ACC112 (cell line): ENCODE results near the gene FBLN2.

Experiments used
- H2AFZ ChIP-seq: fragments of 200-600 bp; sonication (generic); one replicate; pipeline ENCODE4 v1.6.0; 2017; ENCODE audit warnings: antibody characterized with exemption, low read length; ENCODE audit not compliant: unreplicated experiment
- H3K27ac ChIP-seq: fragments of 200-600 bp; sonication (generic); 2 replicates; pipeline ENCODE4 v1.5.1; 2014; ENCODE audit warnings: low read depth, mild to moderate bottlenecking, antibody characterized with exemption, low read length, moderate library complexity
- H3K27me3 ChIP-seq: fragments of 200-600 bp; sonication (generic); 2 replicates; pipeline ENCODE4 v1.6.1; 2014; ENCODE audit warnings: mild to moderate bottlenecking, antibody characterized with exemption, low read length, moderate library complexity, mixed read lengths; ENCODE audit not compliant: insufficient read depth
- H3K36me3 ChIP-seq: fragments of 200-600 bp; sonication (generic); 2 replicates; pipeline ENCODE4 v1.6.1; 2016; ENCODE audit warnings: mild to moderate bottlenecking, antibody characterized with exemption, low read length, moderate library complexity, mixed read lengths; ENCODE audit not compliant: insufficient read depth
- H3K4me1 ChIP-seq: fragments of 200-600 bp; sonication (generic); one replicate; pipeline ENCODE4 v1.6.1; 2016; ENCODE audit warnings: low read length, mixed read lengths; ENCODE audit not compliant: insufficient read depth, unreplicated experiment, control insufficient read depth
- H3K4me3 ChIP-seq: fragments of 200-600 bp; sonication (generic); 2 replicates; pipeline ENCODE4 v1.5.1; 2014; ENCODE audit warnings: mild to moderate bottlenecking, low read depth, low read length
- H3K79me2 ChIP-seq: fragments of 200-600 bp; sonication (generic); one replicate; pipeline ENCODE4 v1.6.0; 2016; ENCODE audit warnings: low read length; ENCODE audit not compliant: control insufficient read depth, unreplicated experiment, insufficient read depth

Gene FBLN2

DNA sequence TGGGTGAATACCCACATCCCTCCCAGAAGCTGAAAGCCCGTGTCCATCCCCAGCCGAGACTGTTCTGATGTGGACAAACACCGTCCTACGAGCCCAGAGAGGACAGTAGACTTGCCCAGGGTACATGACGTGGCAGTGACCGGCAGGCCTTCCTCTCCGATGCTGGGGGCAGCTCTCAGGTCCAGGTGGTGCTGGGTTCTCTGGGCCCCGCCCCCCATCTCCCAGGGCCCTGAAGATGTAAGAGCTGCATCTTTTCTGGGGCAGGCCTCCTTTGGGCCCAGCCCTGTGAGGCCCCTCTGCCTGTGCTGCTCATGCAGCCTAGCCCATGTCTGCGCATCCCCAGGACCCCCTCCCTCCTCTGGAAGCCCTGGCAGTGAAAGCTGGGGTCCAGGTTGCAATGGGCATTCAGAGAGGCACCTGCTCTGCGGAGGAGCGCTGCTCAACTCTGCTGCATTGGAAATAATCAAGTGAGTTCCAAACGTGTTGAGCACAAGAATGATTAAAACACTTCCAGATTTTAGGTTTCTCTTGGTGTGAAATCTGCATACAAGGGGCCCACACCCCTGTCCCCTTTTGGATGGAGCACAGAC is 71.9 kb downstream of the FBLN2 start:
- Histone ChIP-seq H3K27me3 (no peaks in the 10 kb centered on the region), H3K79me2 (no peaks in the 10 kb centered on the region), H3K4me1 (no peaks in the 10 kb centered on the region), H3K27ac (no peak overlapping the region), H3K4me3 (no peak overlapping the region), H2AFZ (no peak overlapping the region), H3K36me3 (no peaks in the 10 kb centered on the region)

DNA sequence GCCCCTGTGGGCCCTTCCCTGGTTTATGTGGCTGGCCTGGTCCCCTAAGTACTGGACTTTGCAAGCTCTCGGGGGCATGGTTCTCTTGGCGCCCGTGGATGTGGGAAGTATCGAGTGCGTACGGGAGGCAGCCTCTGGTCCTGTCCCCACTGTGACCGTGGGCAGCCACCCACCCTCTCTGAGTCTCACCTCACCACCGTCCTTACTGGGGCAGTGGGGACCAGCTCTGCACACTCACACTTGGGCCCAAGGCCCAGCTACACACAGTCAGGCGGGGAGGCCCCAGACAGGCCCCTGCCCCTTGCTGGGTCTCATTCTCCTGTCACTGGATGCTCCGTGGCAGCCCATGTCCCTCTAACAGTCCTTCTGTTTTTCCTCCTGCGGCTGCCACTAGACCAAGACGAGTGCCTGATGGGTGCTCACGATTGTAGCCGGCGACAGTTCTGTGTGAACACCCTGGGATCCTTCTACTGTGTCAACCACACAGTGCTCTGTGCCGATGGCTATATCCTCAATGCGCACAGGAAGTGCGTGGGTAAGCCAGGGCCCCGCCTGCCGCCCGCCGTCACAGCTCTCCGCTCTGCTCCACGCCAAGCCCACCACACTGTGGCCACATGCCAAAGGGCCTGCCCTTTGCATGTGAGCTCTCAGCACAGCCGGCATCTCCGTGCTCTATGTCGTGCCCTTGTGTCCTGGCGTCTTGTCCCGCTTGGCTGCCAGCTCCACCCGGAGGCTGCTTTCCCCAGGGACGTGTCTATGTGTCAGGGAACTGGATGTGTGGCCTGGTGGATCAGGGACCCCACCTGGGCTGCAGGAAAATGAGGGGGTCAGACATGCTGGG is 72.7 kb downstream of the FBLN2 start:
- Histone ChIP-seq H3K4me1 (no peaks in the 10 kb centered on the region), H2AFZ (no peak overlapping the region), H3K36me3 (no peaks in the 10 kb centered on the region)

DNA sequence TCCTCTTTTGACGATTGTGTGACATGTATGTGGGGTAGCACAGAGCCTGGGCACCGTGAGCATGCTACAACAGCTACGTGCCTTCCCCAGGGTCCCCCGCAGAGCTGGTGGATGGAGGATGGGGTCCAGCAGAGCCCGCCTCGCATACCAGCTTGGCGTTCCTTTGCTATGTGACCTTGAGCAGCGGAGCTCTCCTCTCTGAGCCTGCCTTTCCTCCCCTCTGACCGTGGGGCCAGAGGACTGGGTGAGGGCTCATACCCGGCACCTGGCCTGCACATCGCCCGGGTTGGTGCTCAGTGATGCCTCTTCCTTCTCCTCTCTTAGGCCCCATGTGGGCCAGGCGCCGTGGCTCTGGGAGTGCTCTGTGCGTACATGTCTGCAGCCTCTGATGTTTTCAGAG is 73.4 kb downstream of the FBLN2 start:
- no peak overlapping the region for H3K27ac ChIP-seq
- no peak overlapping the region for H3K4me3 ChIP-seq
- H3K79me2 ChIP-seq = no peaks in the 10 kb centered on the region
- H2AFZ ChIP-seq = no peak overlapping the region
- no peaks in the 10 kb centered on the region for H3K4me1 ChIP-seq
- H3K27me3 ChIP-seq = no peaks in the 10 kb centered on the region
- no peaks in the 10 kb centered on the region for H3K36me3 ChIP-seq

More for the DNA sequence above, 72.7 kb downstream of the FBLN2 start:
- Histone ChIP-seq H3K27ac (no peak overlapping the region), H3K79me2 (no peaks in the 10 kb centered on the region), H3K27me3 (no peaks in the 10 kb centered on the region), H3K4me3 (no peak overlapping the region)

DNA sequence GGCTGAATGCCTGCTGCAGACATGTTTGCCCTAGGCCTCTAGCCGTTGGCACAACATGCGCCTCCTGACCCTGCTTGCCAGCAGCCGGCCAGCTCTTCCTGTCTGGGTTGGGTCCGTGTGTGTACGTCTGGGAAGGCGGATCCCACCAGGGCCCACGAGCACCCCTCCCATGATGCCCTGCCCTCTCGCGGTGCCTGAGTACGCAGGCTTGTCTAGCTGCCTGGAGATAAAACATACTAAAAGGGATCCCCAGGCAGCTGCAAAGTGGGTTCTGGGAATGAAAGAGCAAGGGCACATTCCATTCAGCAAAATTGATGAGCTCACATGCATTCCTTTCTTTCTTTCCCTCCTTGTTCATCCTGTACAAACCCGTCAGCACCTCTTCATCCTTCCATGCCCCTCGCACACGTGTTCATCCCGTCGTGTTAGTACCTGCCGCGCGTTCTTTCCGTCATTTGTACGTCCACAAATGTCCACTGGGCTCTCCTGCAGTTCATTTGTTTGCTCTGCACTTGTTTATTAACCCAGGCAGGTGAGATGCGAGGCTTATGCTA is 74.3 kb downstream of the FBLN2 start:
- Histone ChIP-seq H3K27me3 (no peaks in the 10 kb centered on the region), H3K4me1 (no peaks in the 10 kb centered on the region), H3K4me3 (no peak overlapping the region), H3K27ac (no peak overlapping the region), H2AFZ (no peak overlapping the region), H3K79me2 (no peaks in the 10 kb centered on the region), H3K36me3 (no peaks in the 10 kb centered on the region)

DNA sequence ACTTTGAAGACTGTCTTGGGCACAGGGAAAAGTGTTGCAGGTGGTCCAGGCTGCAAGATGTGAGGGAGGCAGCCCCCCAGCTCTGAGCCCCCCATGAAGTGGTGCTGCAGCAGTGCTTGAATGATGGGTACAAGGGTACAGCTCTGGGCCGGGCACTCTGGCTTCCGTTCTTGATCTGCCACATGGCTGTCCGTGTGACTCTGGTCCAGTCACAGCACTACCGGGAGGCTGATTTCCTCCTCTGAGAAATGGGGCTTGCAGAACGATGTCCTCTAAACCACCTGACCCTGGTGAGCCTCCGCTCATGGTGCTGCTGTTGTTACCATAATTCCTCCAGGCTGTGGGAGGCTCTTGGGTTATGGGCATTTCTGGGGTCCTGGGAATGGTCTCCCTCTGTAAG is 75.1 kb downstream of the FBLN2 start:
- H3K27me3 ChIP-seq = no peaks in the 10 kb centered on the region
- H2AFZ ChIP-seq = no peak overlapping the region
- no peak overlapping the region for H3K4me3 ChIP-seq
- no peaks in the 10 kb centered on the region for H3K36me3 ChIP-seq
- no peaks in the 10 kb centered on the region for H3K4me1 ChIP-seq
- no peak overlapping the region for H3K27ac ChIP-seq
- no peaks in the 10 kb centered on the region for H3K79me2 ChIP-seq

DNA sequence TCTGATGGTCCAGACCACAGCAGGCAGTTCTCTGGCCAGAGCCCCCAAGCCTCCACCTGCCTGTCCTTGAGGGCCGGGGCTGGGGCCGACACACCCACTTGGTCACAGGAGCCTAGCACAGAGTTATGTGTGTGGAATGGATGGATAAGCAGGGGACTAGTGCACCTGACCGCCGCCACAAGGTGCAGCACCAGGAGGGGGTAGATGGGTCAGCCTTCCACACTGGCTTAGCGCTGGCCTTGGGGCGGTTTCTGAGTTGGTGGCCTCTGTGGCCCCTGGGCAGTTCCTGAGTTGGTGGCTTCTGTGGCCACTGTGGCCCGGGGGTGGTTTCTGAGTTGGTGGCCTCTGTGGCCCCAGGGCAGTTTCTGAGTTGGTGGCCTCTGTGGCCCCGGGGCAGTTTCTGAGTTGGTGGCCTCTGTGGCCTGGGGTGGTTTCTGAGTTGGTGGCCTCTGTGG is 75.8 kb downstream of the FBLN2 start:
- H3K79me2 ChIP-seq = no peaks in the 10 kb centered on the region
- H3K27ac ChIP-seq = no peak overlapping the region
- no peaks in the 10 kb centered on the region for H3K4me1 ChIP-seq
- no peak overlapping the region for H3K4me3 ChIP-seq
- no peak overlapping the region for H2AFZ ChIP-seq
- H3K36me3 ChIP-seq = no peaks in the 10 kb centered on the region
- no peaks in the 10 kb centered on the region for H3K27me3 ChIP-seq

DNA sequence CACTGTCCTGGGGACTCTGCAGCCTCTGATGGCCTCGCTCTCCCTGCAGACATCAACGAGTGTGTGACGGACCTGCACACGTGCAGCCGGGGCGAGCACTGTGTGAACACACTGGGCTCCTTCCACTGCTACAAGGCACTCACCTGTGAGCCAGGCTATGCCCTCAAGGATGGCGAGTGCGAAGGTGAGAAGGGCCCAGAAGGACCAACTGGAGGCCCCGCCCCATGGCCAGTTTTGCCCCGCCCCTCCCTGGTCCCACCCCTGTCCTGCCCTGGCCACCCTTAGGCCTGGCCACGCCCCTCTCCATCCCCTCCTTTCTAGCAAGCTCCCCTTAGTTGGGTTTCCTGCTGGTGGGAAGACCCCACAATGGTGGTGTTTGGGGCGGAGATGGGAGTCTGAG is 77.5 kb downstream of the FBLN2 start:
- no peaks in the 10 kb centered on the region for H3K27me3 ChIP-seq
- no peak overlapping the region for H2AFZ ChIP-seq

DNA sequence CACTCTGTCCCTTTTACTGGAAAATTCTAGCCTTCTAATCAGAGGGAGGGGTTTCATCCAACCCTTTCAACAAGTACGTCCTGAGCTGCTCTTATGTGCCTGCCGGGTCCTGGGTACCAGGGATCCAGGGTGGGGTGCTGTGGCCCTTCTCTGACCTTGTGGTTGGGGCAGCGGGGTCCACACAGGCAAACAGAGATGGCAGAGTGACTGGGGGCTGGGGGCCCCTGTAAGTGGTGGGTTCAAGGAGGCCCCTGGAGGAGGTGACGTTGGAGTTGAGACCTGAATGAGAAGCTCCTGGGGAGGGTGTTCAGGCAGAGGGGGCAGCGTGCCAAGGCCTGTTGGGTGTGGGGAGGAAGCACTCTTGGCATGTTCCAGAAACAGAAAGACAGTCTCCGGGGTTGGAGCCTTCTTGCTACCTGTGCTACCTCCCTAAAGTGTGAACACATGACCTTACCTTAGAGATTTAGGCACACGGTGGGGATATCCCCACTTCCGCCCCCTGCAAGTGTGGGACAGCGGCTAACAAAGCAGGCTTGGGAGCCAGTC is 78.1 kb downstream of the FBLN2 start:
- Histone ChIP-seq H3K4me1 (no peaks in the 10 kb centered on the region), H2AFZ (no peak overlapping the region), H3K79me2 (no peaks in the 10 kb centered on the region), H3K27me3 (no peaks in the 10 kb centered on the region), H3K27ac (no peak overlapping the region), H3K36me3 (no peaks in the 10 kb centered on the region), H3K4me3 (no peak overlapping the region)

More for the DNA sequence above, 77.5 kb downstream of the FBLN2 start:
- Histone ChIP-seq H3K36me3 (no peaks in the 10 kb centered on the region), H3K79me2 (no peaks in the 10 kb centered on the region), H3K27ac (no peak overlapping the region), H3K4me1 (no peaks in the 10 kb centered on the region), H3K4me3 (no peak overlapping the region)

DNA sequence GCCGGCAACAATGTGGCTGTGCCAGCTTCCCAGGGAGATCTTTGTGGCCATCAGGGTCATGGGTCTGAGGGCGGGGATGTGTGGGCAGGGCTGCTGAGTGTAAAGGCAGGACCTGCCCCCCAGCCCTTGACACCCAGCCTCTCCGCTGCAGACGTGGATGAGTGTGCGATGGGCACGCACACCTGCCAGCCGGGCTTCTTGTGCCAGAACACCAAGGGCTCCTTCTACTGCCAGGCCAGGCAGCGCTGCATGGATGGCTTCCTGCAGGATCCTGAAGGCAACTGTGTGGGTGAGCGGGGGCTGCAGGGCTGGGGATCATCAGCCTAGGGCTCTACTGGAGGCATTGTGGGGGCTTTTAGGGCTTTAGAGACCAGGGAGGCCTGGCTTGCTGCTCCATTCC is 78.8 kb downstream of the FBLN2 start:
- Histone ChIP-seq H3K27me3 (no peaks in the 10 kb centered on the region), H3K27ac (no peak overlapping the region), H3K79me2 (no peaks in the 10 kb centered on the region), H3K36me3 (no peaks in the 10 kb centered on the region), H2AFZ (no peak overlapping the region), H3K4me3 (no peak overlapping the region), H3K4me1 (no peaks in the 10 kb centered on the region)

DNA sequence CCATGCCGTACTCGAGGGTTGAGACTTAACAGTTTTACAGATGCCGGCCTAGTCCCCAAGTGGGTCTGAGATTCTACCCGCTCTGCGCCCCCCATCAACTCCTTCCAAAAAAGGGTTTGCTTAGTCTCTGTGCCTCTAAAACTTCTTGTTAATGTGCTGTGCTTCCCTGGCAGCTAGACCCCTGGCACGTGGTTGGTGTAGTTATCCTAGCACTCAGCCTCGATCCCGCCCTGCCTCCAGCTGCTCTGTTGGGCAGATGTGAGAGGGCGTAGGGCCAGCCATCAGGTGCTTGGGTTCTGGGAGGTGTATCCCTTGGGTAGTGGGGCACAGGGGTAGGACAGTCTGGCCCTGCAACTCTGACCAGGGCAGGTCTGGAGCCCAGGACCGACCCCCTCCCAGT is 79.5 kb downstream of the FBLN2 start:
- no peaks in the 10 kb centered on the region for H3K36me3 ChIP-seq
- no peaks in the 10 kb centered on the region for H3K27me3 ChIP-seq
- no peaks in the 10 kb centered on the region for H3K79me2 ChIP-seq
- H3K27ac ChIP-seq = no peak overlapping the region
- H3K4me3 ChIP-seq = no peak overlapping the region
- H3K4me1 ChIP-seq = no peaks in the 10 kb centered on the region
- no peak overlapping the region for H2AFZ ChIP-seq
